Memory B cell (primary cell): Measurements from ENCODE around the gene NDUFS6.
"Not testable (repeated sequence)": the region's sequence is repeated elsewhere in the genome, so short reads cannot be mapped to it uniquely, and the experiment has no call there.

ENCODE experiments used
- ATAC-seq: fragments of 150-1000 bp; cut with Tn5 transposase; 2 replicates; pipeline ENCODE4 v1.10.0; 2021; ENCODE audit warnings: low read depth, mild to moderate bottlenecking, moderate library complexity
- DNase-seq, 2 donors: peaks; one replicate each; pipeline ENCODE4 v3.0.0; 2022; ENCODE audit warnings: low spot score in 2 of 2
- H3K27ac Mint-ChIP-seq: one replicate; pipeline ENCODE4 v1.8.0; 2022; ENCODE audit warnings: mild to moderate bottlenecking, moderate library complexity, mixed read lengths
- H3K27me3 Mint-ChIP-seq: one replicate; pipeline ENCODE4 v1.8.0; 2022; ENCODE audit warnings: mixed read lengths
- H3K36me3 Mint-ChIP-seq: one replicate; pipeline ENCODE4 v1.8.0; 2022; ENCODE audit warnings: mild to moderate bottlenecking, mixed read lengths
- H3K4me1 Mint-ChIP-seq: one replicate; pipeline ENCODE4 v1.8.0; 2022; ENCODE audit warnings: mixed read lengths
- H3K4me3 Mint-ChIP-seq: one replicate; pipeline ENCODE4 v1.8.0; 2022; ENCODE audit warnings: mild to moderate bottlenecking, moderate library complexity, mixed read lengths
- H3K9me3 Mint-ChIP-seq: one replicate; pipeline ENCODE4 v1.8.0; 2022; ENCODE audit warnings: mixed read lengths

Gene NDUFS6

GRCh38 chr5:1842004-1842819 lies 41.0 kb downstream of the NDUFS6 start:
- Mint-ChIP-seq H3K36me3 (no peaks in the 10 kb centered on the region), H3K27ac (no peak overlapping the region), H3K27me3 (peaks cover 11% of the 10 kb centered on the region), H3K9me3 (no peaks in the 10 kb centered on the region), H3K4me1 (no peaks in the 10 kb centered on the region), H3K4me3 (no peak overlapping the region)
- ATAC-seq (no peak), DNase-seq (no peak)

- not testable (repeated sequence) for H3K9me3 Mint-ChIP-seq, DNase-seq, H3K4me3 Mint-ChIP-seq, ATAC-seq, H3K36me3 Mint-ChIP-seq, H3K4me1 Mint-ChIP-seq, H3K27ac Mint-ChIP-seq
- peaks cover 13% of the 10 kb centered on the region for H3K27me3 Mint-ChIP-seq
Observed at GRCh38 chr5:1843761-1844160, 42.6 kb downstream of the NDUFS6 start.

GRCh38 chr5:1844708-1845436 lies 43.7 kb downstream of the NDUFS6 start:
- no peak for ATAC-seq

GRCh38 chr5:1845696-1846095 lies 44.5 kb downstream of the NDUFS6 start:
- no peak overlapping the region for H3K4me3 Mint-ChIP-seq
- no peaks in the 10 kb centered on the region for H3K9me3 Mint-ChIP-seq
- H3K4me1 Mint-ChIP-seq: no peaks in the 10 kb centered on the region
- ATAC-seq (no peak), DNase-seq (no peak)
- no peak overlapping the region for H3K27ac Mint-ChIP-seq
- H3K36me3 Mint-ChIP-seq: no peaks in the 10 kb centered on the region
- peaks cover 10% of the 10 kb centered on the region for H3K27me3 Mint-ChIP-seq

More at GRCh38 chr5:1844708-1845436, 43.7 kb downstream of the NDUFS6 start:
- no peak overlapping the region for H3K27ac Mint-ChIP-seq
- no peak overlapping the region for H3K4me3 Mint-ChIP-seq
- no peaks in the 10 kb centered on the region for H3K9me3 Mint-ChIP-seq
- peaks cover 10% of the 10 kb centered on the region for H3K27me3 Mint-ChIP-seq
- H3K36me3 Mint-ChIP-seq: no peaks in the 10 kb centered on the region
- DNase-seq: no peak
- H3K4me1 Mint-ChIP-seq: no peaks in the 10 kb centered on the region

- no peak overlapping the region for H3K4me3 Mint-ChIP-seq
- H3K4me1 Mint-ChIP-seq: no peaks in the 10 kb centered on the region
- no peaks in the 10 kb centered on the region for H3K9me3 Mint-ChIP-seq
- DNase-seq (no peak), ATAC-seq (no peak)
- H3K27me3 Mint-ChIP-seq: peaks cover 14% of the 10 kb centered on the region
- no peak overlapping the region for H3K27ac Mint-ChIP-seq
- H3K36me3 Mint-ChIP-seq: no peaks in the 10 kb centered on the region
Observed at GRCh38 chr5:1846583-1846982, 45.4 kb downstream of the NDUFS6 start.

GRCh38 chr5:1847056-1847455 lies 45.8 kb downstream of the NDUFS6 start:
- H3K27me3 Mint-ChIP-seq: peaks cover 16% of the 10 kb centered on the region
- DNase-seq (no peak), ATAC-seq (no peak)
- no peaks in the 10 kb centered on the region for H3K4me1 Mint-ChIP-seq
- H3K27ac Mint-ChIP-seq: no peak overlapping the region
- H3K9me3 Mint-ChIP-seq: no peaks in the 10 kb centered on the region
- H3K4me3 Mint-ChIP-seq: no peak overlapping the region
- H3K36me3 Mint-ChIP-seq: no peaks in the 10 kb centered on the region

- Mint-ChIP-seq H3K36me3 (no peaks in the 10 kb centered on the region), H3K9me3 (no peaks in the 10 kb centered on the region), H3K4me3 (no peak overlapping the region), H3K4me1 (no peaks in the 10 kb centered on the region), H3K27ac (no peak overlapping the region), H3K27me3 (peaks cover 14% of the 10 kb centered on the region)
- DNase-seq (no peak), ATAC-seq (no peak)
Observed at GRCh38 chr5:1847611-1848010, 46.4 kb downstream of the NDUFS6 start.

GRCh38 chr5:1850324-1851154 lies 49.3 kb downstream of the NDUFS6 start:
- no peak overlapping the region for H3K27ac Mint-ChIP-seq
- ATAC-seq (no peak), DNase-seq (no peak)
- no peaks in the 10 kb centered on the region for H3K36me3 Mint-ChIP-seq
- no peak overlapping the region for H3K4me3 Mint-ChIP-seq
- H3K4me1 Mint-ChIP-seq: no peaks in the 10 kb centered on the region
- H3K9me3 Mint-ChIP-seq: no peaks in the 10 kb centered on the region
- peaks cover 25% of the 10 kb centered on the region for H3K27me3 Mint-ChIP-seq

GRCh38 chr5:1851290-1851934 lies 50.2 kb downstream of the NDUFS6 start:
- Mint-ChIP-seq H3K4me3 (no peak overlapping the region), H3K27me3 (peaks cover 27% of the 10 kb centered on the region), H3K9me3 (no peaks in the 10 kb centered on the region), H3K4me1 (no peaks in the 10 kb centered on the region), H3K36me3 (no peaks in the 10 kb centered on the region), H3K27ac (no peak overlapping the region)
- ATAC-seq: no peak
- no peak for DNase-seq

GRCh38 chr5:1852324-1852947 lies 51.2 kb downstream of the NDUFS6 start:
- H3K36me3 Mint-ChIP-seq: no peaks in the 10 kb centered on the region
- no peaks in the 10 kb centered on the region for H3K9me3 Mint-ChIP-seq
- peaks cover 27% of the 10 kb centered on the region for H3K27me3 Mint-ChIP-seq
- no peak overlapping the region for H3K4me3 Mint-ChIP-seq
- ATAC-seq (no peak), DNase-seq (no peak)
- no peak overlapping the region for H3K27ac Mint-ChIP-seq
- no peaks in the 10 kb centered on the region for H3K4me1 Mint-ChIP-seq

- peaks cover 20% of the 10 kb centered on the region for H3K27me3 Mint-ChIP-seq
- no peak overlapping the region for H3K27ac Mint-ChIP-seq
- ATAC-seq: no peak
- no peaks in the 10 kb centered on the region for H3K4me1 Mint-ChIP-seq
- H3K4me3 Mint-ChIP-seq: no peak overlapping the region
- H3K9me3 Mint-ChIP-seq: no peaks in the 10 kb centered on the region
- H3K36me3 Mint-ChIP-seq: no peaks in the 10 kb centered on the region
- no peak for DNase-seq
Observed at GRCh38 chr5:1853531-1853930, 52.3 kb downstream of the NDUFS6 start.

GRCh38 chr5:1855075-1855474 lies 53.9 kb downstream of the NDUFS6 start:
- H3K4me3 Mint-ChIP-seq: no peak overlapping the region
- H3K27ac Mint-ChIP-seq: no peak overlapping the region
- no peak for DNase-seq
- no peak for ATAC-seq
- no peaks in the 10 kb centered on the region for H3K9me3 Mint-ChIP-seq
- peaks cover 19% of the 10 kb centered on the region for H3K27me3 Mint-ChIP-seq
- no peaks in the 10 kb centered on the region for H3K4me1 Mint-ChIP-seq
- no peaks in the 10 kb centered on the region for H3K36me3 Mint-ChIP-seq

- no peaks in the 10 kb centered on the region for H3K36me3 Mint-ChIP-seq
- H3K27me3 Mint-ChIP-seq: peaks cover 19% of the 10 kb centered on the region
- H3K9me3 Mint-ChIP-seq: no peaks in the 10 kb centered on the region
- no peak for ATAC-seq
- no peak overlapping the region for H3K27ac Mint-ChIP-seq
- no peaks in the 10 kb centered on the region for H3K4me1 Mint-ChIP-seq
- no peak for DNase-seq
- no peak overlapping the region for H3K4me3 Mint-ChIP-seq
Observed at GRCh38 chr5:1855596-1855995, 54.4 kb downstream of the NDUFS6 start.
